Prostate gland (tissue), 2 donors: ENCODE measurements around the gene COL5A1. TPM values are rescaled to one million over a fixed set of nuclear protein-coding genes. Genes with fewer than 3 reads are reported as not detected.

Experiments used
- DNase-seq: peaks from one replicate; pipeline ENCODE4 v3.0.0-alpha.2; 2019; ENCODE audit warnings: low spot score
- H3K27ac ChIP-seq, 2 donors: fragments of 200-600 bp; sonication (generic); 2 replicates each; pipeline ENCODE4 v1.5.1; 2017 to 2019
- H3K27me3 ChIP-seq: fragments of 200-600 bp; sonication (generic); replicated peaks from 2 replicates; pipeline ENCODE4 v1.5.1; 2019; ENCODE audit not compliant: insufficient read depth
- H3K36me3 ChIP-seq, 2 donors: fragments of 200-600 bp; sonication (generic); 1 replicate in 1 of 2; 2 replicates in 1 of 2; pipeline versions ENCODE4 v1.5.1 to v1.8.1; 2017 to 2019
- H3K4me1 ChIP-seq: fragments of 200-600 bp; sonication (generic); replicated peaks from 2 replicates; pipeline ENCODE4 v1.5.1; 2019
- H3K4me3 ChIP-seq, 2 donors: fragments of 200-600 bp; sonication (generic); 2 replicates each; pipeline ENCODE4 v1.5.1; 2017 to 2019
- H3K9me3 ChIP-seq: fragments of 200-600 bp; sonication (generic); 2 replicates; pipeline ENCODE4 v1.5.1; 2017
- POLR2A ChIP-seq: fragments of 450-650 bp; IDR thresholded peaks from one replicate; pipeline ENCODE4 v1.6.1; 2016; ENCODE audit warnings: antibody characterized with exemption, mild to moderate bottlenecking
- POLR2AphosphoS5 ChIP-seq: sonication (generic); formaldehyde crosslinking; IDR thresholded peaks from one replicate; pipeline ENCODE4 v1.6.1; 2017; ENCODE audit warnings: antibody characterized with exemption
- WGBS: methylation state at CpG from one replicate; pipeline ENCODE4 v1.1.5; 2018; 5-methylcytosine and 5-hydroxymethylcytosine counted together
- intact Hi-C: fragments of 100-400 bp; cut with DNase I; formaldehyde crosslinking; loops from one replicate; pipeline ENCODE4 v1.14.2; 2022
- total RNA-seq, 2 donors: library from RNA; depleted of rRNA; stranded (reverse); fragments of >200 nt; gene quantifications; one replicate each; pipeline ENCODE4 v1.1.0, GENCODE V29; 2016
- TF ChIP-seq, protein P1 (sequence below), 4 experiments: fragments of 200-600 bp in 2 of 4; fragments of 450-650 bp in 2 of 4; sonication (generic) in 2 of 4; IDR thresholded peaks; 1 replicate in 3 of 4; 2 replicates in 1 of 4; pipeline ENCODE4 v1.5.1; 2016 to 2019; ENCODE audit warnings: antibody characterized with exemption in 4 of 4, mild to moderate bottlenecking in 2 of 4, moderate library complexity in 2 of 4

COL5A1 gene
- total RNA-seq, 2 donors from 2014 or later, result 16.9 to 36.0 TPM

DNA sequence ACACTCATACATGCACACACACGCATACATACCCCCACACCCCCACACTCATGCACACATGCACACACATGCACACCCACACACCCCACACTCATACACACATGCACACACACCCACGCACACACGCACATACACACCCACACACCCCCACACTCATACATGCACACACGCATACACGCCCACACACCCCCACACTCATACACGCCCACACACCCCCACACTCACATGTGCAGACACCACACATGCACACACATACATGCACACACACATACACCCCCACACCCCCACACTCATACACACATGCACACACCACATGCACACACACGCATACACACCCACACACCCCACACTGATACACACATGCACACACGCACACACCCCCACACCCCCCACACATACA, 118.3 kb downstream of the COL5A1 start:
- WGBS, result 95% methylated on average over 8 of the region's 8 CpGs
- intact Hi-C loops, result no loop called here
- Histone ChIP-seq H3K27me3 (no peaks in the 10 kb centered on the region), H3K36me3 (no peaks in the 10 kb centered on the region), H3K4me1 (no peaks in the 10 kb centered on the region), H3K4me3 (no peak overlapping the region), H3K9me3 (no peaks in the 10 kb centered on the region), H3K27ac (no peak overlapping the region)
- DNase-seq, result no peak
- TF ChIP-seq POLR2AphosphoS5 (no peak), POLR2A (no peak)
- TF ChIP-seq, protein P1, sequence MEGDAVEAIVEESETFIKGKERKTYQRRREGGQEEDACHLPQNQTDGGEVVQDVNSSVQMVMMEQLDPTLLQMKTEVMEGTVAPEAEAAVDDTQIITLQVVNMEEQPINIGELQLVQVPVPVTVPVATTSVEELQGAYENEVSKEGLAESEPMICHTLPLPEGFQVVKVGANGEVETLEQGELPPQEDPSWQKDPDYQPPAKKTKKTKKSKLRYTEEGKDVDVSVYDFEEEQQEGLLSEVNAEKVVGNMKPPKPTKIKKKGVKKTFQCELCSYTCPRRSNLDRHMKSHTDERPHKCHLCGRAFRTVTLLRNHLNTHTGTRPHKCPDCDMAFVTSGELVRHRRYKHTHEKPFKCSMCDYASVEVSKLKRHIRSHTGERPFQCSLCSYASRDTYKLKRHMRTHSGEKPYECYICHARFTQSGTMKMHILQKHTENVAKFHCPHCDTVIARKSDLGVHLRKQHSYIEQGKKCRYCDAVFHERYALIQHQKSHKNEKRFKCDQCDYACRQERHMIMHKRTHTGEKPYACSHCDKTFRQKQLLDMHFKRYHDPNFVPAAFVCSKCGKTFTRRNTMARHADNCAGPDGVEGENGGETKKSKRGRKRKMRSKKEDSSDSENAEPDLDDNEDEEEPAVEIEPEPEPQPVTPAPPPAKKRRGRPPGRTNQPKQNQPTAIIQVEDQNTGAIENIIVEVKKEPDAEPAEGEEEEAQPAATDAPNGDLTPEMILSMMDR (IDR thresholded peaks at IDR 0.05), result no peak

DNA sequence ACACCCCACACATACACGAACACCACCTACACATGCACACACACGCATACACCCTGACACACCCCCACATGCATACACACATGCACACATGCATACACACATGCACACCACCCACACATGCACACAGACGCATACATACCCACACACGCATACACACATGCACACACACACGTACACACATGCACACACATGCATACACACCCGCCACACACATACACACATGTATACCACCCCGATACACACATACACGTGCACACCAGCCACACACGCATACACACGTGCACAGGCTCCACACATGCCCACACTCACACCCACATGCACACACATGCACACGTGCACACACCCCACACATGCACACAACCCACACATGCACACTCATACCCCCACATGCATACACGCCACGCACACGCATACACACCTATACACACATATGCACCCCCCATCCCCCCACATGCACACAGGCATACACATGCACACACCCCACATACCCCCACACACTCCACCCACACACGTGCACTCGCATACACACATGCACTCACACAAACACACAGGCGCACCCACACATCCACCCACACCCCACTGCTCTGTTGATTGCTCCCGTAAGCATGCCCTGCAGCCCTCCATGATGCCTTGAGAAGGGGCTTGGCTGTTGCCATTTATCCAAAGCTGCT, 119.3 kb downstream of the COL5A1 start:
- TF ChIP-seq, protein P1 (IDR thresholded peaks at IDR 0.05), result no peak
- no peak for TF ChIP-seq POLR2AphosphoS5
- TF ChIP-seq POLR2A, result no peak
- no peaks in the 10 kb centered on the region for H3K27me3 ChIP-seq
- no peak overlapping the region for H3K27ac ChIP-seq
- 95% methylated on average over 18 of the region's 18 CpGs for WGBS
- H3K36me3 ChIP-seq, result no peaks in the 10 kb centered on the region
- no peaks in the 10 kb centered on the region for H3K9me3 ChIP-seq
- no peak overlapping the region for H3K4me3 ChIP-seq
- DNase-seq, result no peak
- H3K4me1 ChIP-seq, result no peaks in the 10 kb centered on the region
- intact Hi-C loops, result no loop called here

DNA sequence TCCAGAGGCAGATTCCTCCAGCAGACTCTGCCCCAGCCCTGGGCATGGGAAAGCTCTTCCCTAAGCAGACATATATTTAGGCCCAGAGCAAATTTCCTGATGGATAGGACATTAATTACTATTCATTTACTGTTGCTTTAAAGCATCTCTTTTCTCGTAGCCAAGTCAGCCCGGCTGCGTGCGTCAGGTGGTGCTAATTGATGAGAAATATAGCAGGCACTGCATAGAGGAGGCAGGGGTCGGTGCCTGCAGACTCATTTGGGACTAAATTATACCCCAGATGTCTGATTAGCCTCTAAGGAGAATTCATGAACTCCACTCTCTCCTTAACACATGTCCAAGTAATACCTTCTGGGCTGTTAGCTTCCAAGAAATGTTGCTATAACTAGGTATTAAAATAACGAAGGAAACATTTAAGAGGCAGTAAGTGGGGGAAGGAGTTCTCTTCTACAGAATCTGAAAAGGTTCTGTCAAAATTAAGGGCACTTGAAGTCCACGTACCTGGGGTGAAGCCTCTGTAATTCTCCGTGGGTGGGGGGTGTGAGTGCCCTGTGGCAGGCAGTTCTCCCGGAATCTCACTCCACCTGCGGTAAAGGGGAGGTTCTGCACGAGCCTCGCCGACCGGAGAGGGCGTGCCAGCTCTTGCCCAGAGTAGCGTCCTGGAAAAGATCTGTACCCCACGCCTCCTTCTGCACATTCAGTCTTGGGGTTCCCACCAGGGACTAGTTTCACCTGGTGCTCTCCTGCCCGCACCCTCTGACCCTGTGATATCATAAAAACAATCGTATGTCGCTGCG, 123.1 kb downstream of the COL5A1 start:
- Histone ChIP-seq H3K9me3 (no peaks in the 10 kb centered on the region), H3K4me3 (no peak overlapping the region), H3K27me3 (no peaks in the 10 kb centered on the region), H3K36me3 (no peaks in the 10 kb centered on the region), H3K27ac (no peak overlapping the region), H3K4me1 (no peaks in the 10 kb centered on the region)
- DNase-seq, result no peak
- 60% methylated on average over 21 of the region's 21 CpGs for WGBS
- intact Hi-C loops, result no loop called here
- TF ChIP-seq POLR2AphosphoS5 (no peak), POLR2A (no peak)
- TF ChIP-seq, protein P1 (IDR thresholded peaks at IDR 0.05), result no peak

DNA sequence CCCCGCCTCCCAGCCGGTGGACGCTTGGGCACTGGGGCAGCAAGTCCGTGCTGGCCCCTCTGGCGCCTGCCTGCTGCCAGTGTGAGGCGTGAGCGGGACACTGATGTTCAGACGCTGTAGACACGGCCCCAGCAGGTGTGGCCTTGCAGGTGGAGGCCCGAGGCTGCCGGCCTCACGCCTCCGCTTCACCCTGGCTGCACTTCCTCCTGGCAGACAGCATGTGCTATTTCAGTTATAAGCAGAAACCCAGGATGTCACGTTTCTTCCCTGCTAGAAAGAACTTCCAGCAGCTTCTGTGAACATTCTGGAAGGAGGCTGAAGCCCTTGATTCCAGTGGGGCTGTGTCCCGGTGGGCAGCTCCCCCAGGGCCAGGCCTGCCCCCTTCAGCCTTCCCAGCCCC, 124.2 kb downstream of the COL5A1 start:
- Histone ChIP-seq H3K27ac (no peak overlapping the region), H3K36me3 (no peaks in the 10 kb centered on the region), H3K4me3 (no peak overlapping the region), H3K9me3 (no peaks in the 10 kb centered on the region), H3K27me3 (no peaks in the 10 kb centered on the region), H3K4me1 (no peaks in the 10 kb centered on the region)
- no peak for DNase-seq
- WGBS, result 75% methylated on average over 15 of the region's 15 CpGs
- no peak for TF ChIP-seq POLR2AphosphoS5
- TF ChIP-seq, protein P1 (IDR thresholded peaks at IDR 0.05), result no peak
- no peak for TF ChIP-seq POLR2A
- intact Hi-C loops, result no loop called here

DNA sequence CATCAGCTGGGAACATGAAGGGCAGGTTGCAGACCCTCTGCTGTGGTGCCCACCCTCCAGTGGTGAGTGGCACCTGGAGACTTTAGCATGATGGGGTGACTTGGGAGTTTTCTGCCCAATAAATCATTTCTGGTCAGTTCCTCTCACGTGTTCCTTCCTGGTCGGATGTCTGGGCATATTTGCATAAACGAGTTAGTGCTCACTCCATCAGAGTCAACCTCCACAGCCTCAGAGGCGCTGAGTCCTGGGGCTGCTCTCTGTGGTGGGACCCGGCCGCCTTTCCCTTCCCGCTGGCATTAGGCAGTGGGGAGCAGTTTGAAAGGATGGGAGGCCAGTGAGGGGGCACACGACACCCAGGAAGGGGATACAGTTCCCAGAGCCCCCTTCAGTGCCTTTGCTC, 125.0 kb downstream of the COL5A1 start:
- Histone ChIP-seq H3K36me3 (no peaks in the 10 kb centered on the region), H3K4me1 (no peaks in the 10 kb centered on the region), H3K4me3 (no peak overlapping the region), H3K27me3 (no peaks in the 10 kb centered on the region), H3K9me3 (no peaks in the 10 kb centered on the region), H3K27ac (no peak overlapping the region)
- intact Hi-C loops, result no loop called here
- DNase-seq, result no peak
- 76% methylated on average over 8 of the region's 8 CpGs for WGBS
- no peak for TF ChIP-seq POLR2AphosphoS5
